Mucosa of gallbladder (tissue), 1 donor: ENCODE measurements around the gene RSPH6A. TPM values are rescaled to one million over a fixed set of nuclear protein-coding genes. Genes with fewer than 3 reads are reported as not detected.

ENCODE experiments used
- DNase-seq: peaks from one replicate; pipeline ENCODE4 v3.0.0-alpha.2; 2020; ENCODE audit warnings: low spot score
- total RNA-seq: library from RNA; stranded (reverse); gene quantifications from one replicate; pipeline ENCODE4 v1.2.1, GENCODE V29; 2021
- donor health status: DM: no; HTN: no; CAD: no.

The RSPH6A gene
- total RNA-seq, result 0.09 TPM

DNA sequence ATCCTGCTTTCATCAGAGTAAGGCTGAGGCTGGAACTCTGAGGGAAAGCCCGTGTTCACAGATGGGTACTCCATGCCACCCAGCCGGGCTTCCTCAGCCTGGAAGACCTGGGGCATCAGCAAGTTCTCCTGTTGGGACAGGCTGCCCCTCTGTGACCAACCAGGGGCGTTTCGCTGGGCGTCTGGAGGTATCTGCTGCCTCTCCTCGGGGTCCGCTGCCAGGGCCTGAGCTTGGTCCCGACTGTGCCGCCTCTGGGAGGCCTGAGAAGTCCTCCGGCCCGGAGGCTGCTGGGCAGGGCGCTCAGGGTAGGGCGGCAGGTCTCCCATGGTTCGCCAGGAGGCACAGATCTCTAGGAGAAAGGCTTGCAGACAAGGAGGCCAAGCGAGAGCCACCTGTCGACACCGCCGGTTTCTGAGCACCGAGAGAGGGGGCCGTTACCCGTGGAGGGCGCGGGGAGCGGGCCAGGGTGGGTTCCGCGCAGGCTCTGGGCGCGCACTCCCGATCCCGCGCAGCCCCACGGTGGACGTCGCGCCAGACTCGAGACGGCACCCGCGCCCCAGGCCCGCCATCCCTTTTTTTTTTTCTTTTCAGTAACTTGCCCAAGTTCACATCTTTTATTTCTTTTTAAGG is at the start of gene RSPH6A:
Gene RSPH6A, minus strand, starts transcription at position 458 of the 630 bp plus-strand sequence. Its CDS starts 132 bp downstream, at position 326.
- DNase-seq, result no peak

DNA sequence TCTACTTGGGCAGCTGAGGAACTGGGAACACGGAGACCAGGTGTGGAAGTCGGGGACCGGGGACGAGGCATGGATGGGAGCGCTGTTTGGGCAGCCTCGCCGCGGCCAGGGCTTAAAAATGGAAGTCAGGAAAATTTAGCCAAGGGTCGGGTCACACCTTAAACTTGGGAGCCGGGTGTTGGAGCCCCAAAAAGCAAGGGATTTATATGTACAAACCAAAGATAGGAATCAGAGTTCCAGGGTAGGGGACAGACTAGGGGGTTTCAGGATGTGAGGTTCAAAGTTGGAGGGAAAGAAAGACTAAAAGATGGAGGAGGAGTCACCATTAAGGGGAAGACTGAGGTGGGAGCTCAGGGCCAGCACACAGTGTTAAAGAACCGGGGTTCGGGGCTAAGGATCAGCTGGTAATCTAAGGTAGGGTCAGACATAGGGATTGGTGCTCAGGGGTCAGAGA is 49.5 kb upstream of the RSPH6A start:
- no peak for DNase-seq

DNA sequence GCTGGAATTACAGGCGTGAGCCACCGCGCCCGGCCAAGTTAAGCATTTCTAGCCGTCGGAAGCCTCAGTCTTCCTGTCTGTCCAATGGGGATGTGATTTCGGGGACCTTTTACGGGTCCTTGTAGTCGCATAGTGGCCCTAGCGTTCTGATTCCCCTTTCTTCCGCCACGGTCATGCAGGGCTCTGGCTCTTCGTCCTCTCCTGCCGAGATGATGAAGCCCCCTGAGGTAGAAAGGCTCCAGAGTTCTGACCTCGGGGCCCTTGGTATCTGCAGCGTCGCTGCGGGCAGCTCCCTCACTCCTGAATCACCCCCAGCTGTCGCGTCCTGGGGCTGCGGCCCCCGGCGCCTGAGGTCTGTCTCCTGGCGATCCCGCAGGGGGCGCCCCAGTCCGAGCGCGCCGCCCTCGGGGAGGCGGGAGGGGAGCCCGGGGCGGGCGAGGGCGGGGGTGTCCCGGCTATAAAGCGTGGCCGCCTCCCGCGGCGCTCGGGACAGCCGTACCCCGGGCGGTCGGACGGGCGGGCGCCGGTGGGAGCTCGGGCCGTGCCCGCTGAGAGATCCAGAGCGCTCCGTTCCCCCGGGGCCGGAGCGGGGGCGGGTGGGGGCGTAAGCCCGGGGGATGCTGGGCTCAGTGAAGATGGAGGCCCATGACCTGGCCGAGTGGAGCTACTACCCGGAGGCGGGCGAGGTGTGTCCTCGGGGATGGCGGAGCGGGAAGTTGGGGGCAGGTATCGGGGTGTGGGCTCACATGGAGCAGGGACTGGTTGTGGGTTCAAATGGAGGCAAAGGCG is 48.9 kb upstream of the RSPH6A start, which contains the start of gene FOXA3:
Gene FOXA3, plus strand, starts transcription at position 487 of the 789 bp plus-strand sequence. Its CDS starts 131 bp downstream, at position 618.
- peak; percentile 40 for DNase-seq

DNA sequence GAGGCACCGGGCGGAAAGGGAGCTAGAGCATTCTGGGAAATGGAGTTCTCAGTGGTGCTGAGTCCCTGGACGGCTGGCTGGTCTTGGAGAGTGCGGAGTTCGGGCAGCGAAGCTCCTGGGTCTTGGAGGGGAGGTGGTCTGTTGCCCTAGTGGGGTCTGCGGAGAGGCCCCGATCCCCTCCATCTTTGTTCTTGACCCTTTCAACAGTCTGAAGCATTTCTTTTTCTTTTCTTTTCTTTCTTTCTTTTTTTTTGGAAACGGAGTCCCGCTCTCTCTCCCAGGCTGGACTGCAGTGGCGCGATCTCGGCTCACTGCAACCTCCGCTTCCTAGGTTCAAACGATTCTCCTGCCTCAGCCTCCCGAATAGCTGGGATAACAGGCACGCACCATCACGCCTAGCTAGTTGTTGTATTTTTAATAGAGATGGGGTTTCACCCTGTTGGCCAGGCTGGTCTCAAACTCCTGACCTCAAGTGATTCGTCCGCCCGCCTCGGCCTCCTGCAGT is 48.3 kb upstream of the RSPH6A start:
- no peak for DNase-seq

DNA sequence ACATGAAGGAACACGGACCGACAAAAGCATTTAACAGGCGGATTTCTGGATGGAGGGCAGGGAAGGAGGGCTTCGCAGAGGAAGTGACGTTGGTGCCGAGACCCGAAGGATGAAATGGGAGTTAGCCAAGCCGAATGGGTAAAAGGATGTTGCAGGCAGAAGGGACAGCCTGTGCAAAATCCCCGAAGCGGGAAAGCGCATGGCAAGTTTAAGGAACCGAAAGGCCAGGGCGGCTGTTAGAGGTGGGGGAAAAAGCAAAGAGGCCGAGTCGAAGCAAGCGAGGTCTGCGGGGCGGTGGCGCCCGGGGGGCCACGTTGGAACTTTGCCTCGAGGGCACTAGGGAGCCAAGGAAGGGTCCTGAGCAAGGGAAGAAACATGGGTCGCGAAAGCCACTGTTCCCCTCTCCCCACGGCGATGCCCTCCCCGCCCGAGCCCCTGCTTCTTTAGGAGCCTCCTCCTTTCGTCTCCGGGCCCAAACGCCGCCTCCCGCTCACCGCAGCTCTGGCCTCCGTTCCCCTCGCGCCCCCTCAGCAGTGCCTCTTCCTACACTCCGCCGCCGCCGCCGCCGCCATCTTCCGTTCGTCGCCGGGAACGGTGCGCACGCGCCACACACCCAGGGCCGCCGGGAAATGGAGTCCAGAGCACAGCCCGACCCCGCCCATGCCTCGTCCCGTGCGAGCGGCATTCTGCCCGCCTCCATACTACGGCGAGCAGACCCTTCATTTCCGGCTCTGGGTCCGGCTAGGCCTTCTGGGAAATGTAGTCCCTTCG is 47.6 kb upstream of the RSPH6A start, which contains the start of gene SYMPK:
Gene SYMPK, minus strand, starts transcription at position 584 of the 771 bp plus-strand sequence. CDS start 8,652 bp downstream, outside the sequence.
- DNase-seq, result peak; percentile 99

DNA sequence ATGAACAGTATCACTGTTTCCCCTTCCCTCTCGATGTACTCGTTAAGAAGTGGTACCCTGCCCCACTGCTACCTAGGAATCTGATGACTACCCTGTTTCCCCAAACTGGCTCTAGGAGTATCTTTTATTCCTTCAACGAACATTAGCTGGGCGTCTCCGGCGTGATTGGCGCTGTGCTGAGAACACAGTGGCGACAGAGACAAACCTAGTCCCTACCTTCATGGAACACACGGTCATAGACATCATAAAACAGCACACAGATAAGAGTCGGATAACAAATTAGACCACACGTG is 47.1 kb upstream of the RSPH6A start:
- DNase-seq, result no peak

DNA sequence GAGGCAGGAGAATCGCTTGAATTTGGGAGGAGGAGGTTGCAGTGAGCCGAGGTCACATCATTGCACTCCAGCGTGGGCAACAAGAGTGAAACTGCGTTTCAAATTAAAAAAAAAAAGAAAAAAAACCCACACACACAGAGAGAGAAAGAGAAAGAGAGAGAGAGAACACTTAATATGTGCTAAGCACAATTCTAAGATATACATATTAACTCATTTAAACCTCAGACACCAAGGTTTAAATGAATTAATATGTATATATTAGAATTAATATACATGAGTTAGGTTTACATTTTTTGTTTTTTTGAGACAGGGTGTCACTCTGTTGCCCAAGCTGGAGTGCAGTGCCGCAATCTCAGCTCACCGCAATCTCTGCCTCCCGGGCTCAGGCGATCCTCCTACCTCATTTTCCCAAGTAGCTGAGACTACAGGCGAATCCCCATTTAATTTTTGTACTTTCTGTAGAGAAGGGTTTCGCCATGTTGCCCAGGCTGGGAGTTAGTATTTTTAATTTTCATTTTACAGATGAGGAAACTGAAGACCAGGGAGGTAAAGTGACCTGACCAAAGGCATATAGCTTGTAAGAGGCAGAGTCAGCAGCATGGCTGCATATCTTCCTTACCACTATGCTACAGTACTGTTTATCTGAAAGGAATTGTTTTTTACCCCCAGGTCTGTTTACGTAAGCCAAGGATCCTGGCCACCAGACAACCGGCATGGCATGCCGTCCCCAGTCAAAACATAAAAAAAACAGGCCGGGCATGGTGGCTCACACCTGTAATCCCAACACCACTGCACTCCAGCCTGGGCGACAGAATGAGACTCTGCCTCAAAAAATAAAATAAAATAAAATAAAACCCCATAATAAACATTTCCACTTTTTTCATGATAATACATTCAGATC is 45.5 kb upstream of the RSPH6A start:
- DNase-seq, result no peak

DNA sequence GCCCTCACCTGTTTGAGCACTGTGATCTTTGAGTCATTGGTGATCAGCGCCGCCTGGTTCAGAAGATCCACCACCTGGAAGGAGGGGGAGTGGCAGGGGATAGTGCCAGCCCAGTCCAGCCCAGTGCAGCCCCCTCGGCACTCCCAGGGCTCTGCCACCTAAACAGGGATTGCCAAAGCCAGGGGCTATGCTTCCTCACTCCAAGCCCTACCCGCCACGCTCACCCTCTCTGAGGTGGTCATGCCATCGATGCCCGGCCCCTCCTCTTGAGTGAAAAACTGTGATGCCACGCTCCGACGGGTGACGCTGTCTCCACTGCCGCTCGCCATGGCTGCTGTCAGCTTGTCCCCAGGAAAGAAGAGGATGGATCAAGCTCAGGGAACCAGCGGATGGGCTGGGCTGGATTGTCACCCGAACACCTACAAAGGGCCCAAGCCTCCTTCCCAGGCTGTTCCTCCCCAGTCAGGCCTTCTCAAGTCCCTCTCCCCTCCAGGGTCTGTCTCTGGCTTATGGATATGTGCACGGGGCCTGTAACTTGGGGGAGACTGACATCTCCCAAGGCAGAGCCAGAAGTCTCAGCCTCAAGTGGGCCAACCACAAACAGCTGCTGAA is 39.2 kb upstream of the RSPH6A start:
- DNase-seq, result no peak

DNA sequence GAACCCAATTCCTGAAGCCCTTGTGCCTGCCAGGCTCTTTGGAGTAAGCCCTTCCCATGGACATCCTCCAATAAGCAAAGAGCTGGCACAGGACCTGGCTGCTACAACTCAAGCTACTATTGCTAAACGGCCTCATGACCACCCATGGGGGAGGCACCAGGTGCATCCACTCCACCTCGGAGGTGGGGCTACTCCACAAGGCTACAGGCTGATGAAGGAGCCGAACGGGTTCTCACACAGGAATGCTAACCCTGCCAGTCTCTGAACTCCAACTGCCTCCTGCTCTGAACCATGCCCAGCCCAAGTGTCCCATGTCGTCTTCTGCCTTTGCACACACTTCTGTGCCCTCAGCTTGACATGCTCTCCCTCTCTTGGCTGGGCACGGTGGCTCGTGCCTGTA is 37.9 kb upstream of the RSPH6A start:
- no peak for DNase-seq

DNA sequence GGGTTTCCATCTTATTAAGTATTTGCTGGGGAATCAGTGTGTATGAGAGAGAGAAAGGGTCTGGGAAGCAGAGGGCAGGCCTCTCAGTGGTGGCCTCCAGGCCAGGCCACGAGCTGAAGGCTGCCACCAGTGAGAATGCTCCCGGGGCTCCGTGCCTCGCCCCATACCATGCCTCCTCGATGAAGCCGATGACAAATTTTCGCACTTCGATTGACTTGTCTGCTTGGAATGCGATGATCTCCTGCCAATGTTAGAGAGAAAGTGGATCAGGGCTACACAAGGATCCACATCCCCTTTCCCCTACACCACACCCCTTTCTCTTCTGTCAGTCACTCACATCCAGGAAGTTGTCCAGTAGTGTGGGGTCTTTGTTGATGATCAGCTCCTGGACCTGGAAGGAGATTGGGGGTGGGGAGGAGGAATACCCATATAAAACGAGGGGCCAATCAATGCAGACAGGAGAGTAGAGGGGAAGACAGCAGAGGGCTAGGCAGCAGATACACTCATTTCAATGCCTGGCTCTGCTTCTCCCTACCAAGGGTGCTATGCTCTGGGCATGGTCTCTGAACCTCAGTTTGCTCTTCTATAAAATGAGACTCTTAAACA is 37.1 kb upstream of the RSPH6A start:
- DNase-seq, result no peak

DNA sequence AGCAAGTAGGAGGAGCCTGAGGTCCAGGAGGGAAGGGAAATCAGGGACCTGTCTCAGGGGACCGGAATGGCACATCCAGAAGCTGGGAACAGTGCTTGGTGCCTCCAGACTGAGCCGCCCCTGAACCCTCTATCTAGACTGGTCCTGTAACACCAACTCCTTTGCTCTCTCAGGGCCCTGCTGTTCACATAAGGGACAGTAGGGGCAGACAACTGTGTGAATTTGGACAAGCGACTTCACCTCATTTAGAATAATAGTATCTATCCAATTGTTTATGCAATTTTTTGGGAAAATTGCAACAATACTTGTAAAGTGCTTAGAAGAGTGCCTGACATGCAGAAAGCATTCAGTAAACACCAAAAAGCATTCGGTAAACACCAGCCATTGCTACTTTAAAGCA is 33.8 kb upstream of the RSPH6A start:
- DNase-seq, result no peak

DNA sequence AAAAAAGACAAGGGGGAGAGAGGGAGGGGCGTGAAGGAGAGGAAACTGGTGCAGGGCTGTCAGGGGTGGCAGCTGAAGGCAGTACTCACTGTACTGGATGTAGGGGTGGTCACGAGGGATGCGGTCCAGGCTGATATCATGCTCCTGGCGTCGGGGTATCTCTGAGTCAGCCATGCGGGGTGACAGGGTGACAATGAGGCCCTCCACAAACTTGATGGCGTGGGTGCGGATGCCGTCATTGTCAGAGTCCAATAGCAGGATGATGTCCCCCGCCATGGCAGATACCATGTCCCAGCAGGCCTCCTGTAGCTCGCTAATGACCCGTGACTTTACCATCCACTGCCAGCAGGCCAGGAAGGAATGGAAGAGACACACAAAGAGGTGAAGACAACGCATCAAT is 32.6 kb upstream of the RSPH6A start:
- DNase-seq, result no peak

DNA sequence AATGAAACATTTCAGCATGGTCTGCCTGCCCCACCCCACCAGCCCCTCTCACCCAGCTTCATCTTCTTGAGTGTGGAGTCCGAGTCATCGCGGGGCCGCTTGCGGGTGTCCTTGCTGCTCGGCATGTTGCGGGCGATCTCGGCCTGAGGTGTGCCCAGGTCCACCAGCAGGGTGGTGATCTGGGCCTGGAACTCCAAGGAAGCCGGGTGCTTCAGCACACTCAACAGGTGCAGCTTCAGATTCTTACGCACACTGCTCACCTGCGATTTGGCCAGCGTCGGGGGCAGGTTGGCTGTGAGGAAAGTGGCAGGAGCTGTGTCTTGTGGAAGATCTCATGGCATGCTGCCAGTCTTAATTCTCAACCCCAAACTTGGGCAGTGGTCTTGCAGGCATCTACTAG is 27.1 kb upstream of the RSPH6A start:
- no peak for DNase-seq

DNA sequence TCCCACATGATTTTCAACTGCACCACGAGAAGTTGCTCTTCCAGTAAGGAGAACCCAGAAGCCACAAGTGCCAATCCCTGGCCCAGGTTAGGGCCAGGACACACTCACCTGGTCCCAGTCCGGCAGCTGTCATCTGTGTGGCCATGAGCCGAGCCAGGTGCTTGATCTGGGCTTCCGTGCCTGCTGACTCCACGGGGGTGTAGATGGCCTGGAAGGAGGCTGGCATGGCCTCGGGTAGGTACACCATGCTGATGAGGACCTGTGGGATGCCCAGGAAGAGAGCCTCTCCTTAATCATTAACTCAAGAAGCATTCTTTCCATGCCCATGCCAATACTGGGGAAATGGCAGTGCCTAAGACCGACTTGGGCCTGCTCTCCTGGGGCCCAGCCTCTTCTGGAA is 19.9 kb upstream of the RSPH6A start:
- DNase-seq, result no peak

DNA sequence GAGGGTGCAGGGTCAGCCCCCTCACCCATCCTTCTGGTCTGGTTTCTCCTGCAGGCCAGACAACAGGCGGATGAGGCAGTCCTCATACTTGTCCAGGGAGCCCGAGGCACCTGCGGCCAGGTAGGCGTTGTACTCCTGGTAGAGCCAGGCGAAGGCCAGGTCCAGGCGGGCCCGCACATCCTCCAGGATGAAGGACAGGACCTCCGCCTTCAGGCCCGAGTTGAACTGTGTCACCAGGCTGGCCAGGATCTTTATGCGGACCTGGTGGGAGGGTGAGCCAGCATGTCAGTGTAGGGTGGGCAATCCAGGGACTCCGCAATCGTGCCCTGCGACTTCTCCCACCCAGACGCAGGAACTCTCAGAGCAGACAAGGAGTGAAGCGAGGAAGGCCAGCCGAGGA is 13.8 kb upstream of the RSPH6A start:
- no peak for DNase-seq

DNA sequence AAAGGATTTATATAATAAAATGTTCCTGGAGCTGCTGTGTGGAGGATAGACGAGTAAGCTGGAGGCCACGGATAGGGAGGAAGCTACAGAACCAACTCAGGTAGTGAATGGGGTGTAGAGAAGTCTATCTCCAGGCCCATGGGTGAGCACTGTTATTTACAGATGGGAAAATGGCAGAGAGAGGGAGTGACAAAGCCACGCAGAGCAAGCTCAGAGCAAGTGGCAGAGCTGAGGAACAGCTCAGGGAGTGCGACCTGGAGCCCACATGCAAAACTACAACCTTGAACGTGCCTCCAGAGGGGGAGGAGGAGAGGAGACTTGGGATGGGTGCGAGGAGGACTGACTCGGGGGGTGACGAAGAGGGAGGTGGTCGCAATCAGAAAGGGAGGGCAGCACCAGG is 13.4 kb upstream of the RSPH6A start:
- DNase-seq, result no peak

DNA sequence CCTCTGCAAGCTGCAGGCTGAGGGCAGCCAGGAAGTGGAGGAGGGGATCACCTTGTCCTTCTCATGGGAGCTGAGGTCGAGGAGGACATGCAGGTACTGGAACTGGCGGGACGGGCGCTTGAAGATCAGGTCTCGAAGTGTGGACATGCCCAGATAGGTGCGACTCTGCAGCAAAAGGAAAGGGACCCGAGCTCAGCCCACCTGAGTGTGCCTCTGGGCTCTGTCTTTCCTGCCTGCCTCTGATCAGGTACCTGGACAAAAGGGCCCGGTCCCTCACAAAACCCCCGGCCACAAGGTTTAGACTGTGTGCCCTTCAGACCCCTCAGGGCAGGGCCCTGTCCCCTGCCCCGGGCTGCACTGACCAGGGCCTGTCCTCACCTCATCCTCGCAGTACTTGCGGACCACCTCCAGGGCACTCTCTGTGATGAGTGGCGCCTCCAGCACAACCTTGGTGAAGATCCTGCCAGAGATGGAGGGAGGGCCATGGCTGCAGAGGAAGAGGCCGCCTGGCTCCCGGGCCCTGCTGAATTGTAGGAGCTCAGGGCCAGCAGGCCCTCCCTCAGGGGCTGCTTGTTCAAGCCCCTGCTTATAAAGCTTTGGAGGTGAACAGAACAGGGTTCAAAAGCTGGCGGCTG is 12.5 kb upstream of the RSPH6A start:
- DNase-seq, result no peak

DNA sequence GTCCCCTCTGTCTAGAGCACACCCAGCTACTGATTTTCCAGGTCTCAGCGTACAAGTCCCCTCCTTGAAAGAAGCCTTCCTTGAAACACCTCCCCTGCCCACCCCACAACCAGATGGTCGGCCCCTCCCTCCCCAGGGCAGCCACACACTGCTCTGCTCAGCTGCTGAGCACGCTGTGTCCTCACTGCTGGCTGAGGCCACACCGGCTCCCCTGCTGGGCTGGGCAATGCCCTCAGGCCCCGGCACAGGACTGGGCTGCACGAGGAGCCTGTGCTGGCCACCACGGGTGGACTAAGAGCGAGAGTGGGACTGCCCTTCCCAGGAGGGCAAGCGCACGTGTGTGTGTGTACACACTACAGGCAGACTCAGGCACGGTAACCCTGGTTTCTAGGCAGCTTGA is 11.8 kb upstream of the RSPH6A start:
- no peak for DNase-seq

DNA sequence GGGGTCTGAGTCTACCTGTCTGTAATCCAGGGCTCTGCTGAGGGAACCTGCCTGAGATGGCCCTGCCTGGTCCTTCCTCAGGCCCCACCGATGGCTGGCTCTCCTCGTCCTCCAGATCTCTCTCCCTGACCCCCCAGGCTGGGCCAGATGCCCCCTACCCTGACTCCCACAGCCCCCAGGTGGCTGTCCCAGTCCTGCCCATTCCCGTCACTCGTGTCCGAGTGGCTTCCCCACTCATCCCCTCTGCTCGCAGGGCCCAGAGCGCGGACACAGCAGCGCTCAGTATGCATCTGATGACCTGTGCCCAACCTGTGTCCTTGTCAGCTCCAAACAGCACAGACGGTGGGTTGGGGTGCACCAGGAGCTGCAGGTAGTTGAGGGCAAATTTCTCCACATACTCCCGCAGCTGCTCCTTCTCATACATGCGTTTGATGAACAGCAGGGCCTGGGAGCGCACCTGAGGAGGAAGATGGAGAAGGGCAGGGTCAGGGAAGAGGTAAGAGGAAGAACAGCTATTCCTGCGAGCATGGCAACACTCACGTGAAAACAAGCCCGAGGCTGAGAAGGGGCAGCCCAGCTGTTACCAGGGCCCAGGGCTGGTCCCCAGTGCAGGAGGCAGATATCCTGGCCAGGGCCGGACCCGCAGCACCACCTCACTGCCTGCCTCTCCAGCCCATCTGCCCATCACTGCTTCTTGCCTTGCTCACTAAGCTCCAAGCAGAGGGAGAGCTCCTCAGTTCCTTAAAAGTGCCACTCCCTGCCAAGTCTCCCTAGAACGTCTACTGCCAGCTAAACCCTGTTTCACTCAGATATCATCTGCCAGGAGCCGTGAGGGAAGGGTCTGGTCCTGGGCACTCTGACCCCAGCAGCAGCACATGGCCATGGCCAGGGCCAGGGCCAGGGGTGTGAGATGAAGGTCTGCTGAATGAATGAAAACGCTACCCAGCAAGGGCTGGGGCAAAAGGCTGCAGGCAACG is 11.1 kb upstream of the RSPH6A start:
- no peak for DNase-seq
